ENCODE data around the gene CPED1.
"Not testable (repeated sequence)": the region's sequence is repeated elsewhere in the genome, so short reads cannot be mapped to it uniquely, and the experiment has no call there.

CPED1 gene

DNA sequence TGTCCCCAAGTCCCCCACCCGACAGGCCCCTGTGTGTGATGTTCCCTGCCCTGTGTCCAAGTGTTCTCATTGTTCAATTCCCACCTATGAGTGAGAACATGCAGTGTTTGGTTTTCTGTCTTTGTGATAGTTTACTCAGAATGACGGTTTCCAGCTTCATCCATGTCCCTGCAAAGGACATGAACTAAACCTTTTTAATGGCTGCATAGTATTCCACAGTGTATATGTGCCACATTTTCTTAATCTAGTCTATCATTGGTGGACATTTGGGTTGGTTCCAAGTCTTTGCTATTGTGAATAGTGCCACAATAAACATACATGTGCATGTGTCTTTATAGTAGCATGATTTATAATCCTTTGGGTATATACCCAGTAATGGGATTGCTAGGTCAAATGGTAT is 232.6 kb downstream of the CPED1 start:
- not testable (repeated sequence) for H3K4me1 Mint-ChIP-seq (ENCODE audit: low read depth); H3K36me3 Mint-ChIP-seq (ENCODE audit: low read depth); H3K27ac Mint-ChIP-seq; H3K9me3 Mint-ChIP-seq; H3K4me3 Mint-ChIP-seq; H3K27me3 Mint-ChIP-seq (ENCODE audit: low read depth)

DNA sequence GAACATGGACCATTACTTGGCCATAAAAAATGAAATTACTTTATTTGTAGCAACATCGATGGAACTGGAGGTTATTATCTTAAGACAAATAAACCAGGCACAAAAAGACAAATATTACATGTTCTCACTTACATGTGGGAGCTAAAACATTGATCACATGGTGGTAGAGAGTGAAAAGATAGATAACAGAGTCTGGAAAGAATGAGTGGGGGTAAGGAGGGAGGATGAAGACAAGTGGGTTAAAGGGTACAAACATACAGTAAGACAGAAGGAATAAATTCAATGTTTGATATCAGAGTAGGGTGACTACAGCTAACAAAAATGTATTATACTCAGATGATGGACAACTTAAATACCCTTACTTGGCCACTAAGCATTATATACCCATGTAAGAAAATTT is 240.3 kb downstream of the CPED1 start:
- no peaks in the 10 kb centered on the region for H3K36me3 Mint-ChIP-seq (ENCODE audit: low read depth)
- H3K9me3 Mint-ChIP-seq, result no peaks in the 10 kb centered on the region
- no peak overlapping the region for H3K27ac Mint-ChIP-seq
- no peaks in the 10 kb centered on the region for H3K4me1 Mint-ChIP-seq (ENCODE audit: low read depth)
- no peak overlapping the region for H3K4me3 Mint-ChIP-seq
- H3K27me3 Mint-ChIP-seq (ENCODE audit: low read depth), result no peaks in the 10 kb centered on the region

DNA sequence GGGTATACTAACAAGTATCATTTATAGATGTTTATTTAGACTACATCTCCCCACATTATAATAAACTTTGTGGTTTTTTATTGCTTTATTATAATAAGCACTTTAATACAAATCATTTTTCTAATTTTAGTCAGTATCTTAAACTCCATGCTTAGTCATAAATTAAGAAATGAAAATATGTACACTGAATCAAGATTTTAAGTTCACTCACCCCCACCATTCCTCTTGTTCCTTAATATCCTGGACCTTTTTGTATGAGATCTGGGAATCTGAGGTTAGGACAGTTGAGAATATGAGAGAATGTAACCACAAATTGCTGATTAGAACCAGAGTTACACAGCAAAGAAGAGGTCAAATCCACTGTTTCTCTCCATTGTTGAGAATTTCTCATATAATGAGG is 246.7 kb downstream of the CPED1 start:
- Mint-ChIP-seq H3K36me3 (ENCODE audit: low read depth) (no peaks in the 10 kb centered on the region), H3K9me3 (no peaks in the 10 kb centered on the region), H3K4me3 (no peak overlapping the region), H3K27me3 (ENCODE audit: low read depth) (no peaks in the 10 kb centered on the region), H3K27ac (no peak overlapping the region), H3K4me1 (ENCODE audit: low read depth) (no peaks in the 10 kb centered on the region)

DNA sequence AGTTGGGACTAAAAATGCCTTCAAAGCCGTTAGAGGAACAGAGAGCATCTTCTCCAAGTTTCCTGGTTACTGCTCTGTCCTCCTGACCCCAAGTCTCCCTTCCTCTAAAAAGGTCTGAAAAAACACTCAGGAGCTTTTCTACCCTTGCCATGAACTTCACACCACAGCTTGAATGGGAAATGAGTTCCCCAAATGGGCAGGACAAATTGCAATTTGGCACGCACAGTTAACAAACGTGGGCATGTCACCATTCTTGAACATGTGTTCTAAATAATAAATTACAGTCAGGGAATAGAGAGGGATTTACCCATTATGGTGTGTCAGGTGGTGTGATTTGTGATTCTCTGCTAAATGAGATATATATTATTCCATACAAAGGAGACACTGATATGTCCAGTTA is 249.1 kb downstream of the CPED1 start:
- Mint-ChIP-seq H3K36me3 (ENCODE audit: low read depth) (no peaks in the 10 kb centered on the region), H3K27me3 (ENCODE audit: low read depth) (no peaks in the 10 kb centered on the region), H3K27ac (no peak overlapping the region), H3K9me3 (no peaks in the 10 kb centered on the region), H3K4me1 (ENCODE audit: low read depth) (no peaks in the 10 kb centered on the region), H3K4me3 (no peak overlapping the region)

DNA sequence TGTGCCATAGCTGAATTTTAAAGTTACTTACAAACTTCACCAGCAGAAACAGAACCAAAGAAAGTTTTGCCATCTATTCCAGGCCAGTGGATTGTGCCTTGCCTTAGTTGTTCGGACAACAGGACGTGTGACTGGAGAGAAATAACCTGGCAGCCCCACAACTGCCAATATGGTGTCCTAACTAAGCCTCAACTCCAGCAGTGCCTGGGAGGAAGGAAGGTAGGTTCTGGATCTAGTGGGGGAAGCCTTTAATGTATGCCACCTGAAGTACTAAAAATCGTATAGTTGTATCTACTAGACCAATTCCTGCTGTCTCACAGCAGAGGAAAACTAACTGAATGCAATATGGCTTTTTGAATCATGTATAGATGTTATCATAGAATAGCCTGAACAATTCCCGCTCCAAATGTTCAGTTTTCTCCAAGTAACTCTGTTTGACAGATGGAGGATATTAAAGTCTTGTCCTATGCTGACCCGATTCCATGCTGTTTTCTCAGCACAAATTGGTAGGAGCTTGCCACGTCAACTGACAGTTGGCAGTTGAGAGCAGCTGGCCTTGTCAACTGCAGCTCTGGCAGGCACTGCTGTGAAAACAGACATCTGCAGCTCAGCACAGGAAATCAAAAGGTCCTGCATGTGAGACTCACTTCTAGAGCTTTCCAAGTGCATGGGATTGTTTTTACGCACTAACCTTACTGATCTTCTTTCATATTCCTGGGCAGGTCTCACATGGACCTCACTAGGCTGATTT is 255.8 kb downstream of the CPED1 start:
- Mint-ChIP-seq H3K36me3 (ENCODE audit: low read depth) (no peaks in the 10 kb centered on the region), H3K27me3 (ENCODE audit: low read depth) (no peaks in the 10 kb centered on the region), H3K4me3 (no peak overlapping the region), H3K4me1 (ENCODE audit: low read depth) (no peaks in the 10 kb centered on the region), H3K27ac (no peak overlapping the region), H3K9me3 (peaks cover 4% of the 10 kb centered on the region)

DNA sequence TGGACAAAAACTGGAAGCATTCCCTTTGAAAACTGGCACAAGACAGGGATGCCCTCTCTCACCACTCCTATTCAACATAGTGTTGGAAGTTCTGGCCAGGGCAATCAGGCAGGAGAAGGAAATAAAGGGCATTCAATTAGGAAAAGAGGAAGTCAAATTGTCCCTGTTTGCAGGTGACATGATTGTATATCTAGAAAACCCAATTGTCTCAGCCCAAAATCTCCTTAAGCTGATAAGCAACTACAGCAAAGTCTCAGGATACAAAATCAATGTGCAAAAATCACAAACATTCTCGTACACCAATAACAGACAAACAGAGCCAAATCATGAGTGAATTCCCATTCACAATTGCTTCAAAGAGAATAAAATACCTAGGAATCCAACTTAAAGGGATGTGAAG is 262.9 kb downstream of the CPED1 start:
- not testable (repeated sequence) for H3K27ac Mint-ChIP-seq; H3K4me3 Mint-ChIP-seq; H3K27me3 Mint-ChIP-seq (ENCODE audit: low read depth); H3K4me1 Mint-ChIP-seq (ENCODE audit: low read depth); H3K36me3 Mint-ChIP-seq (ENCODE audit: low read depth); H3K9me3 Mint-ChIP-seq

DNA sequence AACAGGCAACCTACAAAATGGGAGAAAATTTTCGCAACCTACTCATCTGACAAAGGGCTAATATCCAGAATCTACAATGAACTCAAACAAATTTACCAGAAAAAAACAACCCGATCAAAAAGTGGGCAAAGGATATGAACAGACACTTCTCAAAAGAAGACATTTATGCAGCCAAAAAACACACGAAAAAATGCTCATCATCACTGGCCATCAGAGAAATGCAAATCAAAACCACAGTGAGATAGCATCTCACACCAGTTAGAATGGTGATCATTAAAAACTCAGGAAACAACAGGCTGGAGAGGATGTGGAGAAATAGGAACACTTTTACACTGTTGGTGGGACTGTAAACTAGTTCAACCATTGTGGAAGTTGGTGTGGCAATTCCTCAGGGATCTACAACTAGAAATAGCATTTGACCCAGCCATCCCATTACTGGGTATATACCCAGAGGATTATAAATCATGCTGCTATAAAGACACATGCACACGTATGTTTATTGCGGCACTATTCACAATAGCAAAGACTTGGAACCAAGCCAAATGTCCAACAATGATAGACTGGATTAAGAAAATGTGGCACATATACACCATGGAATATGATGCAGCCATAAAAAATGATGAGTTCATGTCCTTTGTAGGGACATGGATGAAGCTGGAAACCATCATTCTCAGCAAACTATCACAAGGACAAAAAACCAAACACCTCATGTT is 264.2 kb downstream of the CPED1 start:
- not testable (repeated sequence) for H3K27ac Mint-ChIP-seq; H3K27me3 Mint-ChIP-seq (ENCODE audit: low read depth); H3K36me3 Mint-ChIP-seq (ENCODE audit: low read depth); H3K9me3 Mint-ChIP-seq; H3K4me1 Mint-ChIP-seq (ENCODE audit: low read depth); H3K4me3 Mint-ChIP-seq

DNA sequence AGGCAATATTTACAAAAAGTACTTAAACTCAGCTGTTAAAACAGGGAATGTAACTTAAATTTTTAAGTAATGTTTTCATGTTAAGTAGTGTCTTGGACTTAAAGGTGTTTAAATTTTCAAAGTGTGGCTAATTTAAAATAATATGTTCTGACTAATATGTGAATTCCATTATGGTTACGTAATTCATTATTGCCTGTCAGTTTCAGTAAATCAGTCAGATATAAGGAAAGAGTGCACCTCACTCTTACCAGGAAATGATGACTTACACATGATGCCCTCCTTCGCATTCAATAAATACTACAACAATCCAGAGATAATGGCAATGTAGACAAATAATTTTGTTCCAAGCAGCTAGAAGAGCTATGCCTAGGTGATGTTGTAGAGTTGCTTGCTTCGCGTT is 271.3 kb downstream of the CPED1 start:
- Mint-ChIP-seq H3K27me3 (ENCODE audit: low read depth) (peaks cover 2% of the 10 kb centered on the region), H3K27ac (no peak overlapping the region), H3K4me1 (ENCODE audit: low read depth) (no peaks in the 10 kb centered on the region), H3K4me3 (no peak overlapping the region), H3K36me3 (ENCODE audit: low read depth) (no peaks in the 10 kb centered on the region), H3K9me3 (no peaks in the 10 kb centered on the region)

DNA sequence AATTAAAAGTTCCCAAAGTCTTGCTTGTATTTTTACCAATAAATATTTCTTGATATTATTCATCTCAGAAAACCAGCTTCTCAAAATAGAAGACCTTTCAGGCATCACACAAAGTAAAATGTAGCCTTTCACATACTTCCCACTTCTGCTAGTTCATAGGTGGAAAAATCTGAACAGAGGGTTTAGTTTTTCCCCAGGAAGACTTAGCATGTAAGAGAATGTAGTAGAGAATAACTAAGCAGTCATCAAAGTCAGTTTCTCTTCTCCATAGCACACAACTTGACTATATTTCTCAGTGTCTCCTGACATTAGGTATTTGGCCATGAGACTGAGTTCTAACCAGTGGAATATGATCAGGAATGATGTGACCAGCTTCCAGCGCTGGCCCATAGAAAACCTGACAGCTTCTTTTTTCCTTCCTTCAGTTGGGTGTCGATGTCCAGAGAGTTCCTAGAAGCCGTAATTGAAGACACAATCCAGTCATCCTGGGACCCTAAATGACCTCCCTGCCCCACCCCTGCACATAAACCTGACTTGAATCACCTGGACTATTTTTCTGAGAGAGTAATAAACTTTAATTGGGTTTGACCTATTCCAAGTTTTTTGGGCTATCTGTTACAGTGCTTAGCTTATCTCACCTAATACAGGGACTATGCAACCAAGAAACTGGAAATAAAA is 272.8 kb downstream of the CPED1 start:
- Mint-ChIP-seq H3K9me3 (no peaks in the 10 kb centered on the region), H3K4me3 (no peak overlapping the region), H3K27me3 (ENCODE audit: low read depth) (peaks cover 8% of the 10 kb centered on the region), H3K36me3 (ENCODE audit: low read depth) (no peaks in the 10 kb centered on the region), H3K27ac (no peak overlapping the region), H3K4me1 (ENCODE audit: low read depth) (no peaks in the 10 kb centered on the region)

DNA sequence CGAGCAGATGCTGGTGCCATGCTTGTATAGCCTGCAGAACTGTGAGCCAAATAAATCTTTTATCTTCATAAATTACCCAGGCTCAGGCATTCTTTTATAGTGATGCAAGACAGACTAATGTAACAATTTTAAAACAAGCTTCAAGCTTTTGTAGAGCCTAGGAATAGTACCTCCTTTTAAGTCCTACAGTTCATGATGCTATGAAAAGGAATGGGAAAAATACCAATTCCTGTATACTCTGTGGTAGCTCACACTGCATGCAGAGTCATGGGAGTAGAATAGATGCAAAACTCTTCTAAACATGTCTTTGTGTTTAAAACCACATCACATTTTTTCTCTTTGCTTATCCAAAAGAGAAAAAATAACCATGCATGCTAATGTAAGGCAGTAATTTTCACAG is 273.7 kb downstream of the CPED1 start:
- H3K27ac Mint-ChIP-seq, result no peak overlapping the region
- no peaks in the 10 kb centered on the region for H3K4me1 Mint-ChIP-seq (ENCODE audit: low read depth)
- H3K27me3 Mint-ChIP-seq (ENCODE audit: low read depth), result peaks cover 10% of the 10 kb centered on the region
- H3K4me3 Mint-ChIP-seq, result no peak overlapping the region
- no peaks in the 10 kb centered on the region for H3K9me3 Mint-ChIP-seq
- H3K36me3 Mint-ChIP-seq (ENCODE audit: low read depth), result no peaks in the 10 kb centered on the region

DNA sequence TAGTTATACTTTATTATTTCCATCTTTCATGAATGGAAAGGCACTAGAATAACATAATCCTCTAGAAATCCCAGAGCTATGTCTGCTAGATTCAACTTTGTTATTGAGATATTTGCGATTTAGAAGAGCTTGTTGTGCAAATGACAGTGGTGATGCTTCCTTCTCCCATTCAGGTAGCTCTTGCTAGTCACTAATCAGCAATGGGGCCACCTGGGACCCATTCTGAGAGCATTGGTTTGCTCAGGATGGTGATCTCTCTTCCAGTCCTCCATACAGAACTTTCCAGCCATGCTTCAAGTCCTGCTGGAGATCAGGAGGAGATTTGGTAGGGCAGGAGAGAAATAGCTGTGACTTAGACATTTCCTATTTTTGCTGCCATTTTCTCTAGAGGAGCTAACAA is 274.5 kb downstream of the CPED1 start:
- H3K27ac Mint-ChIP-seq, result no peak overlapping the region
- no peaks in the 10 kb centered on the region for H3K4me1 Mint-ChIP-seq (ENCODE audit: low read depth)
- no peaks in the 10 kb centered on the region for H3K9me3 Mint-ChIP-seq
- peaks cover 15% of the 10 kb centered on the region for H3K27me3 Mint-ChIP-seq (ENCODE audit: low read depth)
- no peaks in the 10 kb centered on the region for H3K36me3 Mint-ChIP-seq (ENCODE audit: low read depth)
- no peak overlapping the region for H3K4me3 Mint-ChIP-seq

DNA sequence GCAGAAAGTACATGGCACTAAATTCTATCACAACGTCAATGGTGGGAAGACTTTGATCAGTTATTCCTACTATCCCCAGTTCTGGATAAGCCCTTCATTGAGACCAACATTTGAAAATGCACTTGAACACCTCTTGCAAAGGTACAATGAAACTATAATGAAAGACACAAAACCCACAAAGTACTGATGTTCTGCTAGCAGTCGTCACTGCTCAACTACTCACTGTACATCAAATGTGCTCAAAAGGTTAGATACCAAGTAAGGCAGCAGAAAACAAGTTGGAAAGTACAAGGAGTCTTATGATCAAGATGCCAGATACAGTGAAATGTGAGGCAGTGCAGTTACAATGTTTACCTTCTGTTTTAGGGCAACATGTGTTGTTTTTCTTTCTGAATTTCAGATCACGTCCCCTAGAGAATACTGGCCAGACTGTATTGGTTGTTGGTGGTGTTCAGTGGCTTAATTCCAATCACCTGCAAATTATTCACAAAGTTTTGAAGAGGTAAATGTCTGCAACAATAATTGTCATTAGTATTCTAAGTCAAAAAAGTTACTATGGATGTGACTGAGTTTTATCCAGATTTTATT is 277.9 kb downstream of the CPED1 start:
- Mint-ChIP-seq H3K36me3 (ENCODE audit: low read depth) (no peaks in the 10 kb centered on the region), H3K4me1 (ENCODE audit: low read depth) (no peaks in the 10 kb centered on the region), H3K27me3 (ENCODE audit: low read depth) (peaks cover 18% of the 10 kb centered on the region), H3K9me3 (no peaks in the 10 kb centered on the region), H3K4me3 (no peak overlapping the region), H3K27ac (no peak overlapping the region)

DNA sequence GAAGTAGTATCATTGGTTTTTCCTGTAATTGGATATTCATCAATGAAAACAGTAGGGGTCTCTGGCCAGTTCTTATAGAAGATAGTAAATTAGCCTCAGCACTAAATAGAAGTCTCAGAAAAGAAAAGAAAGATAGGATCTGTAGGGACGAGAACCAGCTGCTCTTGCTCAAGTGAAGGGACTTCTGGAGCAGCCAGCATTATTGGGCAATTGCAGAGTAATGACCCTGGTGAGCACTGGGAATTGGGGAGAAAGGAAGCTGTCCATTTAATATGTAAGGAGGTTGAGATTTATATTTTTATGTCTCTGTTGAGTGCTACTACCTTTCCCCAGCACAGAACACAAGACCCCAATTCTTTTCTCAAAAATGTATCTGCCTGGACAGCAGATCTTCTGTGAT is 279.1 kb downstream of the CPED1 start:
- H3K9me3 Mint-ChIP-seq, result no peaks in the 10 kb centered on the region
- H3K27ac Mint-ChIP-seq, result no peak overlapping the region
- H3K4me3 Mint-ChIP-seq, result no peak overlapping the region
- peaks cover 20% of the 10 kb centered on the region for H3K27me3 Mint-ChIP-seq (ENCODE audit: low read depth)
- H3K36me3 Mint-ChIP-seq (ENCODE audit: low read depth), result no peaks in the 10 kb centered on the region
- H3K4me1 Mint-ChIP-seq (ENCODE audit: low read depth), result no peaks in the 10 kb centered on the region

DNA sequence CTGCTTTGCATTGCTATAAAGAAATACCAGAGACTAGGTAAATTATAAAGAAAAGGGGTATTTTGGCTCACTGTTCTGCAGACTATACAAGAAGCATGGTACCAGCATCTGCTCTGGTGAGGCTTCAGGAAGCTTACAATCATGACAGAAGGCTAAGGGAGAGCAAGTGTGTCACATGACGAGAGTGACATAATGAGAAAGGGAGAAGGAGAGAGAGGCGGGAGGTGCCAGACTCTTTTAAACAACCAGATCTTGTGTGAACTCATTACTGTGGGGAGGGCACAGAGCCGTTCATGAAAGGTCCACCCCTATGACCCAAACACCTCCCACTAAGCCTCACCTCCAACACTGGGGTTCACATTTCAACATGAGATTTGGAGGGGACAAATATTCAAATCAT is 281.3 kb downstream of the CPED1 start:
- Mint-ChIP-seq H3K36me3 (ENCODE audit: low read depth) (no peaks in the 10 kb centered on the region), H3K9me3 (no peaks in the 10 kb centered on the region)

DNA sequence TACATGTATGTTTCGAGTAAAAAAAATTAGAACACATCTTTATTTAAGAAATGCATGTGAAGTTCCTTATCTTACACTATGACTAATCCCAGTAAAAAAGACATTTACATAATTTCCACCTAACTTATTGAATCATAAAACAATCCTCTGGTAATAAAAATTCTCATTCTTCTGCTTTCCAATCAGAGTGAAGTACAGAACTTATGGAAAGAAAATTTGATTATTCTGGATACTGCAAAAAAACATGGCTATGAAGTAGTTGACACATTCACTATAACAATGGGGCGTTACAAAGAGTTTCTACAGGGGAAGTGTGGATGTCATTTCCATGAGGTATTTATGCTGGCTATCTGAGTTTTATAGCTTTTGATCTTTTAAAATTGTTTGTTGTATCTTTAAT is 282.6 kb downstream of the CPED1 start:
- Mint-ChIP-seq H3K4me3 (no peak overlapping the region), H3K27ac (no peak overlapping the region), H3K27me3 (ENCODE audit: low read depth) (peaks cover 17% of the 10 kb centered on the region), H3K36me3 (ENCODE audit: low read depth) (no peaks in the 10 kb centered on the region), H3K4me1 (ENCODE audit: low read depth) (no peaks in the 10 kb centered on the region), H3K9me3 (no peaks in the 10 kb centered on the region)

More for the DNA sequence above, 281.3 kb downstream of the CPED1 start:
- Mint-ChIP-seq H3K27me3 (ENCODE audit: low read depth) (peaks cover 20% of the 10 kb centered on the region), H3K4me3 (no peak overlapping the region), H3K27ac (no peak overlapping the region), H3K4me1 (ENCODE audit: low read depth) (no peaks in the 10 kb centered on the region)

Data from T-helper 1 cell treated with Interleukin-12 subunit alpha and Interleukin-12 subunit beta and Interleukin-4 antibody, amounts not matched to agents 30 μg/mL and 1 μg/mL, for 36 hours (primary cell).